C1 segment of cervical spinal cord (tissue), 14 donors: ENCODE results near the gene MSL2.
"Not testable (repeated sequence)": the region's sequence is repeated elsewhere in the genome, so short reads cannot be mapped to it uniquely, and the experiment has no call there.

Experiments
- DNase-seq, 14 donors: peaks; one replicate each; lab custom pipeline; 2025; lab: John Stamatoyannopoulos, UW

Gene MSL2

GRCh38 chr3:136144397-136144796 is 51.7 kb downstream of the MSL2 start:
- not testable (repeated sequence) for DNase-seq

GRCh38 chr3:136142592-136142991 is 53.5 kb downstream of the MSL2 start:
- no peak for DNase-seq

- DNase-seq, result no peak
Measured at GRCh38 chr3:136141891-136142290, 54.2 kb downstream of the MSL2 start.

GRCh38 chr3:136141291-136141785 is 54.8 kb downstream of the MSL2 start:
- DNase-seq, result no peak

GRCh38 chr3:136136454-136136853 is 59.7 kb downstream of the MSL2 start:
- no peak for DNase-seq

GRCh38 chr3:136135039-136135802 is 60.9 kb downstream of the MSL2 start:
- DNase-seq, result no peak

- no peak for DNase-seq
Measured at GRCh38 chr3:136134091-136134490, 62.0 kb downstream of the MSL2 start.

- not testable (repeated sequence) for DNase-seq
Measured at GRCh38 chr3:136131647-136132046, 64.5 kb downstream of the MSL2 start.

- DNase-seq, result no peak
Measured at GRCh38 chr3:136122006-136122405, 74.1 kb downstream of the MSL2 start.

GRCh38 chr3:136120373-136121348 is 75.5 kb downstream of the MSL2 start:
- no peak for DNase-seq

- not testable (repeated sequence) for DNase-seq
Measured at GRCh38 chr3:136119783-136120182, 76.4 kb downstream of the MSL2 start.

GRCh38 chr3:136119332-136119731 is 76.8 kb downstream of the MSL2 start:
- not testable (repeated sequence) for DNase-seq

- no peak for DNase-seq
Measured at GRCh38 chr3:136114421-136114820, 81.7 kb downstream of the MSL2 start.

- no peak for DNase-seq
Measured at GRCh38 chr3:136110481-136110880, 85.7 kb downstream of the MSL2 start.

- no peak for DNase-seq
Measured at GRCh38 chr3:136109499-136109898, 86.6 kb downstream of the MSL2 start.

- no peak for DNase-seq
Measured at GRCh38 chr3:136106101-136106500, 90.0 kb downstream of the MSL2 start.

- DNase-seq, result no peak
Measured at GRCh38 chr3:136105044-136105443, 91.1 kb downstream of the MSL2 start.
